SK-N-SH (cell line): ENCODE results near the gene SOBP. TPM values are rescaled to one million over a fixed set of nuclear protein-coding genes. Genes with fewer than 3 reads are reported as not detected.

Experiments used
- CTCF ChIA-PET: fragments of 300-600, 350-600 bp; formaldehyde crosslinking; extraction: SDS; loops from one replicate; lab custom pipeline; 2021; lab: Yijun Ruan, JAX
- POLR2A ChIA-PET: fragments of 350-600 bp; sonication (Branson Sonifier 250); formaldehyde crosslinking; extraction: SDS; loops from one replicate; lab custom pipeline; 2020; ENCODE audit warnings: antibody characterized with exemption, inconsistent platforms; lab: Yijun Ruan, JAX
- DNase-seq: peaks from one replicate; pipeline ENCODE4 v3.0.0; 2012
- H2AFZ ChIP-seq: fragments of 200-600 bp; sonication (generic); 2 replicates; pipeline ENCODE4 v1.8.1; 2016; ENCODE audit warnings: antibody characterized with exemption, mild to moderate bottlenecking, low read depth
- H3F3A ChIP-seq: fragments of 200-600 bp; sonication (generic); replicated peaks from 2 replicates; pipeline ENCODE3; 2016; ENCODE audit warnings: antibody characterized with exemption, mild to moderate bottlenecking; ENCODE audit not compliant: insufficient read depth
- H3K27ac ChIP-seq, 2 experiments: fragments of 200-500 bp in 1 of 2; fragments of 200-600 bp in 1 of 2; sonication (Bioruptor generic) in 1 of 2; sonication (generic), shearing (Covaris generic) in 1 of 2; 2 replicates each; pipeline versions ENCODE4 v1.5.1 to v1.6.1; 2014 to 2016; ENCODE audit warnings: low read depth in 2 of 2, inconsistent platforms in 1 of 2, low read length in 1 of 2, mild to moderate bottlenecking in 1 of 2, mixed read lengths in 1 of 2
- H3K27me3 ChIP-seq: fragments of 200-600 bp; sonication (generic), shearing (Covaris generic); 2 replicates; pipeline ENCODE4 v1.6.1; 2016; ENCODE audit warnings: mixed run types; ENCODE audit not compliant: insufficient read depth
- H3K36me3 ChIP-seq, 2 experiments: fragments of 200-500 bp in 1 of 2; fragments of 200-600 bp in 1 of 2; sonication (Bioruptor generic) in 1 of 2; sonication (generic) in 1 of 2; replicated peaks in 1 of 2; 2 replicates each; pipeline versions ENCODE3 to v1.5.1; 2014 to 2016; ENCODE audit warnings: low read length in 1 of 2, mild to moderate bottlenecking in 1 of 2; ENCODE audit not compliant: insufficient read depth in 2 of 2, control insufficient read depth in 1 of 2
- H3K4me1 ChIP-seq, 2 experiments: fragments of 200-500 bp in 1 of 2; fragments of 200-600 bp in 1 of 2; sonication (Bioruptor generic) in 1 of 2; sonication (generic), shearing (Covaris generic) in 1 of 2; 2 replicates each; pipeline versions ENCODE4 v1.5.1 to v1.6.1; 2014 to 2016; ENCODE audit warnings: low read depth in 1 of 2, low read length in 1 of 2, mixed run types in 1 of 2; ENCODE audit not compliant: insufficient read depth in 2 of 2, control insufficient read depth in 1 of 2
- H3K4me2 ChIP-seq: fragments of 200-600 bp; sonication (generic), shearing (Covaris generic); 2 replicates; pipeline ENCODE4 v1.6.1; 2017; ENCODE audit warnings: mixed run types
- H3K4me3 ChIP-seq, 2 experiments: fragments of 200-500 bp in 1 of 2; fragments of 200-600 bp in 1 of 2; sonication (Bioruptor generic) in 1 of 2; sonication (generic), shearing (Covaris generic) in 1 of 2; 2 replicates each; pipeline versions ENCODE4 v1.5.1 to v1.8.1; 2014 to 2016; ENCODE audit warnings: low read depth in 2 of 2, inconsistent platforms in 1 of 2, low read length in 1 of 2, mild to moderate bottlenecking in 1 of 2, mixed read lengths in 1 of 2, moderate library complexity in 1 of 2
- H3K79me2 ChIP-seq: fragments of 200-600 bp; sonication (generic); 2 replicates; pipeline ENCODE4 v1.8.1; 2017; ENCODE audit warnings: mild to moderate bottlenecking; ENCODE audit not compliant: insufficient read depth
- H3K9ac ChIP-seq: fragments of 200-600 bp; sonication (generic); 2 replicates; pipeline ENCODE4 v1.6.1; 2017; ENCODE audit warnings: mixed run types
- H3K9me2 ChIP-seq: fragments of 200-600 bp; sonication (generic); 2 replicates; pipeline ENCODE4 v1.6.1; 2017; ENCODE audit warnings: mixed run types
- H3K9me3 ChIP-seq: fragments of 200-600 bp; sonication (generic); 2 replicates; pipeline ENCODE4 v1.6.1; 2017; ENCODE audit warnings: mixed run types, mild to moderate bottlenecking, moderate library complexity
- H4K20me1 ChIP-seq: fragments of 200-600 bp; sonication (generic); 2 replicates; pipeline ENCODE4 v1.6.1; 2017; ENCODE audit warnings: mild to moderate bottlenecking, mixed run types; ENCODE audit not compliant: insufficient read depth
- CHD2 ChIP-seq: fragments of 150-350 bp; IDR thresholded peaks from 2 replicates; pipeline ENCODE4 v1.6.1; 2018; ENCODE audit warnings: low read length; ENCODE audit not compliant: partially characterized antibody
- ELF1 ChIP-seq: IDR thresholded peaks from 2 replicates; pipeline ENCODE4 v1.4.0; 2012
- EZH2phosphoT487 ChIP-seq: fragments of 200-600 bp; sonication (generic); IDR thresholded peaks from 2 replicates; pipeline ENCODE4 v1.6.1; 2017; ENCODE audit warnings: low read depth, mixed run types, mild to moderate bottlenecking, antibody characterized with exemption, moderate library complexity, borderline replicate concordance
- FOSL2 ChIP-seq: IDR thresholded peaks from 2 replicates; pipeline ENCODE4 v1.4.0; 2012; ENCODE audit warnings: low read depth, mild to moderate bottlenecking, moderate library complexity, borderline replicate concordance
- FOXM1 ChIP-seq: IDR thresholded peaks from 2 replicates; pipeline ENCODE4 v1.4.0; 2012; ENCODE audit warnings: low read depth, mild to moderate bottlenecking
- GABPA ChIP-seq: IDR thresholded peaks from 2 replicates; pipeline ENCODE4 v1.4.0; 2012; ENCODE audit warnings: low read depth, mild to moderate bottlenecking
- GATA2 ChIP-seq: sonication (generic); formaldehyde crosslinking; IDR thresholded peaks from 2 replicates; pipeline ENCODE4 v1.5.0; 2020; ENCODE audit warnings: mild to moderate bottlenecking, missing genetic modification reagents
- IRF3 ChIP-seq: fragments of 150-350 bp; IDR thresholded peaks from 2 replicates; pipeline ENCODE4 v1.6.1; 2016; ENCODE audit warnings: mild to moderate bottlenecking, low read depth, low read length
- JUND ChIP-seq: IDR thresholded peaks from 2 replicates; pipeline ENCODE4 v1.4.0; 2012
- MXI1 ChIP-seq: IDR thresholded peaks from 2 replicates; pipeline ENCODE4 v1.6.1; 2012; ENCODE audit warnings: mild to moderate bottlenecking, low read depth, low read length, improper control_type of control experiment
- NFIC ChIP-seq: IDR thresholded peaks from 2 replicates; pipeline ENCODE4 v1.4.0; 2012; ENCODE audit warnings: borderline replicate concordance
- POLR2AphosphoS5 ChIP-seq: IDR thresholded peaks from 2 replicates; pipeline ENCODE4 v1.6.1; 2012; ENCODE audit warnings: low read depth, low read length
- RAD21 ChIP-seq: IDR thresholded peaks from 2 replicates; pipeline ENCODE4 v1.6.1; 2012; ENCODE audit warnings: mild to moderate bottlenecking, low read length
- RXRA ChIP-seq: IDR thresholded peaks from 2 replicates; pipeline ENCODE4 v1.4.0; 2012; ENCODE audit warnings: low read depth, mild to moderate bottlenecking, borderline replicate concordance
- SIN3A ChIP-seq: IDR thresholded peaks from 2 replicates; pipeline ENCODE4 v1.6.1; 2012; ENCODE audit warnings: low read depth, mild to moderate bottlenecking, low read length, moderate library complexity, borderline replicate concordance
- SMC3 ChIP-seq: IDR thresholded peaks from 2 replicates; pipeline ENCODE4 v1.6.1; 2012; ENCODE audit warnings: low read depth, low read length, improper control_type of control experiment
- TAF1 ChIP-seq: IDR thresholded peaks from 2 replicates; pipeline ENCODE4 v1.6.1; 2012; ENCODE audit warnings: low read depth, mild to moderate bottlenecking, low read length, moderate library complexity, borderline replicate concordance
- TCF12 ChIP-seq: IDR thresholded peaks from 2 replicates; pipeline ENCODE4 v1.4.0; 2012
- YY1 ChIP-seq: IDR thresholded peaks from 2 replicates; pipeline ENCODE4 v1.4.0; 2012; ENCODE audit warnings: low read depth, mild to moderate bottlenecking
- ZBTB33 ChIP-seq: IDR thresholded peaks from 2 replicates; pipeline ENCODE4 v1.4.0; 2012; ENCODE audit warnings: low read depth, borderline replicate concordance
- WGBS: methylation state at CpG from one replicate; pipeline ENCODE4 v1.1.6; 2017; ENCODE audit warnings: low lambda C conversion rate; 5-methylcytosine and 5-hydroxymethylcytosine counted together
- polyA plus RNA-seq, 3 experiments: library from polyadenylated mRNA; depleted of rRNA; stranded (reverse); fragments of >200 nt; gene quantifications; 2 replicates each; pipeline ENCODE4 v1.2.3, GENCODE V29; 2012
- TF ChIP-seq, protein P1 (sequence below): IDR thresholded peaks from 2 replicates; pipeline ENCODE4 v1.4.0; 2012; ENCODE audit warnings: low read depth, borderline replicate concordance
- TF ChIP-seq, protein P2 (sequence below): fragments of 150-350 bp; IDR thresholded peaks from 2 replicates; pipeline ENCODE4 v1.6.1; 2017; ENCODE audit warnings: antibody characterized with exemption, low read length, low read depth, borderline replicate concordance

Gene SOBP
- polyA plus RNA-seq, 1 of the 3 experiments (the other 2 are of a cell fraction) = 0.61 TPM

DNA sequence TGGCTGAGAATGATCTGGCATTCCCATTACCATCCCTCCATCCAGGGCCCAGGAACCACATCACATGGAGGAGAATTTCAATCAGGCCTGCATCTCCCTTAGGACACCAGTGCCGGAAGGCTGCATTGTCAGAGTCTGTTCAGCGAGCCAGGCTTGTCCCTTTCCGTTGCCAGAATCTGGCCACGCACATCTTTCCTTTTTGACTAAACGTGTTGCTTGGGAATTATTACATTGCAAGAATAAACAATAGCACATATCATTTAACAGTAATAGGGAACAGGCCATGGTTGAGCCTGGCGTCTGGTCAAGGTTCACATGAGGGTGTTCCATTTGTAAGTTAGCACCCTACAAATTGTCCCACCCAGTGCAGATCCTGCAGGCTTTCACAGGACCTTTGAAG, 42.8 kb downstream of the SOBP start:
- H3K4me2 ChIP-seq = no peak overlapping the region
- no peaks in the 10 kb centered on the region for H3K9me3 ChIP-seq
- no peak for TF ChIP-seq RXRA
- TF ChIP-seq YY1 = no peak
- no peak for TF ChIP-seq NFIC
- no peak for TF ChIP-seq CHD2
- TF ChIP-seq TCF12 = no peak
- TF ChIP-seq FOXM1 = no peak
- no peak for TF ChIP-seq GABPA
- no peaks in the 10 kb centered on the region for H3K79me2 ChIP-seq
- H3K4me1 ChIP-seq = peaks cover 0 to 20% of the 10 kb centered on the region in 2 experiments; a peak in 2 of 4 replicates
- H3K36me3 ChIP-seq = no peaks in the 10 kb centered on the region
- no peak for DNase-seq
- no peaks in the 10 kb centered on the region for H3F3A ChIP-seq
- no peak overlapping the region for H3K4me3 ChIP-seq
- WGBS = 90% methylated on average over 6 of the region's 6 CpGs
- POLR2A ChIA-PET = no interaction called here
- H2AFZ ChIP-seq = no peak overlapping the region
- H4K20me1 ChIP-seq = no peaks in the 10 kb centered on the region
- CTCF ChIA-PET = no interaction called here
- H3K27me3 ChIP-seq = no peaks in the 10 kb centered on the region
- H3K9me2 ChIP-seq = no peaks in the 10 kb centered on the region
- no peak overlapping the region for H3K9ac ChIP-seq
- peak overlapping the region in 1 of 2 experiments; percentile 65; a peak in 2 of 4 replicates for H3K27ac ChIP-seq

DNA sequence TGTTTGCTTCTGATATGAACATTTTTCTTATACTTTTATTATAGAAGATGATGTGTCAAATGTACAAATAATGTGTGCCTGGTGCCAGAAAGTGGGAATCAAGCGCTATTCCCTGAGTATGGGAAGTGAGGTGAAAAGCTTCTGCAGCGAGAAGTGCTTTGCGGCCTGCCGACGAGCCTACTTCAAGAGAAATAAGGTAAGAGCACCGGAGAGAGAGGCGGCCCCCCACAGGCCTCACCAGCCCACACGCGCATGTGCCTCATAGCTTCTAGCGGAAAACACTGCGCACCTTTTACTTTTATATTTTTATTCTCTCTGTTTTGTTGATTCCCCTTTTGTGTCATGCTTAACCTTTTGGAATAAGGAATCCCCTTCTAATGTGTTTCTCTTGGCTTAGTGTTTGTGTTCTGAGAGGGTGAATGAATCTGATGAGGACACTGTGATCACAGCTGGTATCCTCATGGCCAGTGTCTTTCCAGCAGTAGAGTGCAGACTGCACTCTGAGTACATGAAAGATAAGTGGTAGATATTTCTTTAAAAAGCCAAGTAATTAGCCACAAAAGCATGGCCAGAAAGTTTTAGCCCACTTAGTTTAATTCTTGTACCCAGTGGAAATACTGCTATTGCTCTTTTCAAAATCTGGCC, 43.6 kb downstream of the SOBP start:
- no peaks in the 10 kb centered on the region for H3K79me2 ChIP-seq
- H4K20me1 ChIP-seq = no peaks in the 10 kb centered on the region
- TF ChIP-seq GATA2 (no peak), ZBTB33 (no peak), ELF1 (no peak), TAF1 (no peak), MXI1 (no peak; the same call in 1 of the 2 replicates), NFIC (no peak), SMC3 (no peak), IRF3 (no peak), SIN3A (no peak), FOXM1 (no peak), FOSL2 (no peak), TCF12 (no peak), RXRA (no peak), JUND (no peak), RAD21 (no peak), EZH2phosphoT487 (no peak), YY1 (no peak), POLR2AphosphoS5 (no peak)
- TF ChIP-seq, protein P1, sequence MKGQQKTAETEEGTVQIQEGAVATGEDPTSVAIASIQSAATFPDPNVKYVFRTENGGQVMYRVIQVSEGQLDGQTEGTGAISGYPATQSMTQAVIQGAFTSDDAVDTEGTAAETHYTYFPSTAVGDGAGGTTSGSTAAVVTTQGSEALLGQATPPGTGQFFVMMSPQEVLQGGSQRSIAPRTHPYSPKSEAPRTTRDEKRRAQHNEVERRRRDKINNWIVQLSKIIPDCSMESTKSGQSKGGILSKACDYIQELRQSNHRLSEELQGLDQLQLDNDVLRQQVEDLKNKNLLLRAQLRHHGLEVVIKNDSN = no peak
- TF ChIP-seq, protein P2, sequence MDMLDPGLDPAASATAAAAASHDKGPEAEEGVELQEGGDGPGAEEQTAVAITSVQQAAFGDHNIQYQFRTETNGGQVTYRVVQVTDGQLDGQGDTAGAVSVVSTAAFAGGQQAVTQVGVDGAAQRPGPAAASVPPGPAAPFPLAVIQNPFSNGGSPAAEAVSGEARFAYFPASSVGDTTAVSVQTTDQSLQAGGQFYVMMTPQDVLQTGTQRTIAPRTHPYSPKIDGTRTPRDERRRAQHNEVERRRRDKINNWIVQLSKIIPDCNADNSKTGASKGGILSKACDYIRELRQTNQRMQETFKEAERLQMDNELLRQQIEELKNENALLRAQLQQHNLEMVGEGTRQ = no peak
- TF ChIP-seq, all 33 proteins: peak for 0
- peak overlapping the region in 1 of 2 experiments; percentile 68; a peak in 2 of 4 replicates for H3K27ac ChIP-seq
- H2AFZ ChIP-seq = no peak overlapping the region
- POLR2A ChIA-PET = interaction anchor here (0.7 kb wide), 2 partner anchors 9 to 404 kb away, joined by 4 read pairs; no protein-coding TSS in a partner anchor
- no peak for DNase-seq
- H3K4me1 ChIP-seq = peaks cover 0 to 24% of the 10 kb centered on the region in 2 experiments; a peak in 2 of 4 replicates
- no peak overlapping the region for H3K4me3 ChIP-seq
- CTCF ChIA-PET = interaction anchor here (0.7 to 1.6 kb wide), 2 partner anchors 122 to 348 kb away, joined by 3 read pairs; no protein-coding TSS in a partner anchor
- WGBS = 90% methylated on average over 11 of the region's 11 CpGs
- H3K9me2 ChIP-seq = no peaks in the 10 kb centered on the region
- no peaks in the 10 kb centered on the region for H3K36me3 ChIP-seq
- no peak overlapping the region for H3K4me2 ChIP-seq
- no peaks in the 10 kb centered on the region for H3F3A ChIP-seq
- no peaks in the 10 kb centered on the region for H3K27me3 ChIP-seq
- no peak overlapping the region for H3K9ac ChIP-seq
- H3K9me3 ChIP-seq = no peaks in the 10 kb centered on the region
